Pancreas (tissue), 10 donors: ENCODE data around the gene CCDC40. TPM values are rescaled to one million over a fixed set of nuclear protein-coding genes. Genes with fewer than 3 reads are reported as not detected.

Experiments used
- ATAC-seq, 4 donors: fragments of 200-7000 bp; cut with Tn5 transposase; one replicate each; pipeline versions ENCODE4 v1.8.0 to v1.9.1; 2020; ENCODE audit warnings: mild to moderate bottlenecking in 4 of 4, moderate library complexity in 4 of 4
- DNase-seq, 6 donors: peaks; one replicate each; pipeline ENCODE4 v3.0.0-alpha.2; 2020
- FAIRE-seq: peaks from 2 replicates; lab custom pipeline; 2012; peaks lifted over from hg19 to GRCh38; lab: Jason Lieb, UNC
- H3K27ac ChIP-seq, 4 donors: fragments of 200-600 bp; sonication (generic); 1 replicate in 3 of 4; 2 replicates in 1 of 4; pipeline versions ENCODE4 v1.5.0 to v1.8.0; 2020
- H3K27me3 ChIP-seq, 4 donors: fragments of 200-600 bp; one replicate each; pipeline ENCODE4 v1.8.0; 2021
- H3K36me3 ChIP-seq, 3 donors: fragments of 200-600 bp; sonication (generic) in 1 of 3; one replicate each; pipeline versions ENCODE4 v1.5.0 to v1.8.0; 2020 to 2021
- H3K4me1 ChIP-seq, 3 donors: fragments of 200-600 bp; one replicate each; pipeline ENCODE4 v1.8.0; 2021
- H3K4me3 ChIP-seq, 4 donors: fragments of 200-600 bp; sonication (generic) in 2 of 4; one replicate each; pipeline versions ENCODE4 v1.5.0 to v1.8.0; 2020 to 2021
- H3K9me3 ChIP-seq, 4 donors: fragments of 200-600 bp; one replicate each; pipeline ENCODE4 v1.8.0; 2021
- WGBS, 2 donors: extraction: QIAGEN DNeasy Blood & Tissue Kit; methylation state at CpG; one replicate each; pipeline ENCODE4 v1.1.7; 2013; 5-methylcytosine and 5-hydroxymethylcytosine counted together
- intact Hi-C, 3 donors: fragments of 100-400 bp; cut with DNase I; formaldehyde crosslinking; loops; one replicate each; pipeline versions ENCODE4 v1.11.1 to v1.14.2; 2022
- polyA plus RNA-seq, 2 donors: library from polyadenylated mRNA; stranded (reverse); fragments of 200-250 nt; gene quantifications; one replicate each; pipeline ENCODE4 v1.2.3, GENCODE V29; 2013
- total RNA-seq, 6 donors: library from RNA; stranded (reverse); fragmentation: NEBNext Ultra II Directional in 4 of 6; extraction: Animal tissue kit (Norgen Biotek cat#: 25700) in 4 of 6; gene quantifications; one replicate each; pipeline versions ENCODE4 v1.2.1 to v1.2.4, GENCODE V29; 2021 to 2023
- TF ChIP-seq, protein P1 (sequence below), 4 donors: fragments of 200-600 bp; sonication (generic) in 3 of 4; IDR thresholded peaks; one replicate each; pipeline versions ENCODE4 v1.5.0 to v1.8.0; 2021; ENCODE audit warnings: antibody characterized with exemption in 4 of 4
- donor health status: healthy with polysubstance abuse.
- donor health status: DM: no; HTN: no; CAD: no; lungs with moderate emphysema.
- donor health status: DM: no; HTN: no; CAD: no.
- donor health status: control.
- donor health status: control.
- donor health status: Bipolar disorder and iron deficiency.
- donor health status: DM: yes; HTN: yes; CAD: no.
- donor health status: DM: no; HTN: no; CAD: no.
- donor health status: DM: no; HTN: no; CAD: no.
- donor health status: DM: yes; HTN: yes; CAD: no.

Gene CCDC40
- total and polyA plus RNA-seq, 8 donors: 1.9 to 12.3 (median 3.4) TPM

DNA sequence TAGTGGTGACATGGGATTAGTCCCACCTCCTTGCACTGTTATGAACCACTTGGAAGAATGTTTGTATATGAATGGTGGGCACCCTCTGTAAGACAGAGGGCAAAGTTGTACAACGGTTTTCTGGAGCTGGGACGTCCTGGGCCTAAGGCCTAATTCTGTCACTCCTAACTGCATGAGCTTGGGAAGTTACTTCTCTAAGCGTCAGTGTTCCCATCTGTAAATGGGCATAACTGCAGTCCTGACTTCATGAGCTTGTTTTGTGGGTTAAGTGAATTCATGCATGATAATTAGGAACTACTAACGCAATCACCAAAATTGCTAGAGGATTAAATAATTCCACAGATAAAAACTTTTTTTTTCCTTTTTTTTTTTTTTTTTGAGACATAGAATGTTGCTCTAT lies 2.6 kb upstream of the CCDC40 start:
- no peak for DNase-seq
- Histone ChIP-seq H3K9me3 (no peaks in the 10 kb centered on the region), H3K4me1 (peaks cover 18 to 27% (median 25%) of the 10 kb centered on the region in 3 donors), H3K4me3 (no peak overlapping the region), H3K36me3 (no peaks in the 10 kb centered on the region), H3K27me3 (no peaks in the 10 kb centered on the region), H3K27ac (no peak overlapping the region)
- WGBS, 2 donors: 88 to 89% methylated on average over 4 of the region's 4 CpGs
- ATAC-seq: no peak
- intact Hi-C loops: no loop called here
- no peak for FAIRE-seq
- TF ChIP-seq, protein P1, sequence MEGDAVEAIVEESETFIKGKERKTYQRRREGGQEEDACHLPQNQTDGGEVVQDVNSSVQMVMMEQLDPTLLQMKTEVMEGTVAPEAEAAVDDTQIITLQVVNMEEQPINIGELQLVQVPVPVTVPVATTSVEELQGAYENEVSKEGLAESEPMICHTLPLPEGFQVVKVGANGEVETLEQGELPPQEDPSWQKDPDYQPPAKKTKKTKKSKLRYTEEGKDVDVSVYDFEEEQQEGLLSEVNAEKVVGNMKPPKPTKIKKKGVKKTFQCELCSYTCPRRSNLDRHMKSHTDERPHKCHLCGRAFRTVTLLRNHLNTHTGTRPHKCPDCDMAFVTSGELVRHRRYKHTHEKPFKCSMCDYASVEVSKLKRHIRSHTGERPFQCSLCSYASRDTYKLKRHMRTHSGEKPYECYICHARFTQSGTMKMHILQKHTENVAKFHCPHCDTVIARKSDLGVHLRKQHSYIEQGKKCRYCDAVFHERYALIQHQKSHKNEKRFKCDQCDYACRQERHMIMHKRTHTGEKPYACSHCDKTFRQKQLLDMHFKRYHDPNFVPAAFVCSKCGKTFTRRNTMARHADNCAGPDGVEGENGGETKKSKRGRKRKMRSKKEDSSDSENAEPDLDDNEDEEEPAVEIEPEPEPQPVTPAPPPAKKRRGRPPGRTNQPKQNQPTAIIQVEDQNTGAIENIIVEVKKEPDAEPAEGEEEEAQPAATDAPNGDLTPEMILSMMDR (IDR thresholded peaks at IDR 0.05): no peak

DNA sequence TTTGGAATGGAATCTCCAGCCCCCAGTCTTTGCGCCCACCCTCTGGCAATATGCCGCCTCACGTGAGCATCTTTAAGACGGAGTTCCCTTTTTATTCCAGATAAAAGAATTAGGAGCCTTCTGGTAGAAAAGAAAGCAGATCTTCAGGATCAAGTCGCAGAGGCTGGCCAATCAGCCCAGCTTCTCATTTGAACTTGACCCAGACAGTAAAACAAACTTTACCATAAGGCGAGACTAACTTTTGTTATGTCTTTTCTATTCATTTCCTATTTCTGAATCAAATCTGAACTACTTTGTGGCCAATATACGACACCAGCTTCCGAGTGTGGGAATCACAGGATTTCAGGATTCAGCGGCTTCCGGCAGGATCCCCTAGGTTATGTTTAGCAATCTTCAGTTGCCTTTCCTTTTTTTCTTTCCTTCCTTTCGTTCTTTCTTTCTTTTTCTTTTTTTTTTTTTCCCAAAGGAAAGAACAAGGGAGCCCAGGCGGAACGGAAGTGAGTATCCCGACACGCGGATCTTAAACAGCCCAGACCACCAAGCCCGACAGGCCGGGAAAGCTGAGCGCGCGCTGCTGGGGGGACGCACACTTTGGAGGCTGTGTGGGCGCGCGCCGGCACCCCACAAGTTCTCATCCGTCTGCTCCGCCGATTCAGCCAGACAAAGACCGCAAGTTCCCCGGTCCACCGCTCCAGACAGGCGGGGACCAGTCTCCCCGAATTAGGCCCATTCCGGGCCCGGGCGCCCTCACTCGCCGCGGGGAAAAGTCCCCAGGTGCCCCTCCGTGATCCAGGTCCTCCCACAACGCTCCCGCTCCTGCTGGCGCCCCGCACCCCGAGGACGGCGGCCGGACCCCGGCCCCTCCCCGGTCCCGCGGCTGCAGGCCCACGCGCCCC lies 1.4 kb upstream of the CCDC40 start:
- peak overlapping the region; percentile 67 to 89 (median 74) for H3K4me3 ChIP-seq
- H3K9me3 ChIP-seq: no peaks in the 10 kb centered on the region
- H3K36me3 ChIP-seq: no peaks in the 10 kb centered on the region
- no peak for FAIRE-seq
- ATAC-seq: no peak
- peaks cover 6 to 16% (median 15%) of the 10 kb centered on the region in 3 donors for H3K4me1 ChIP-seq
- intact Hi-C loops: no loop called here
- WGBS, 2 donors: 1% methylated on average over 40 to 55 of the region's 55 CpGs
- no peaks in the 10 kb centered on the region for H3K27me3 ChIP-seq
- H3K27ac ChIP-seq: peak overlapping the region; percentile 58 to 77 (median 68)
- TF ChIP-seq, protein P1 (IDR thresholded peaks at IDR 0.05): no peak
- peak in 4 of 6 donors; percentile 37 to 84 (median 58) for DNase-seq

DNA sequence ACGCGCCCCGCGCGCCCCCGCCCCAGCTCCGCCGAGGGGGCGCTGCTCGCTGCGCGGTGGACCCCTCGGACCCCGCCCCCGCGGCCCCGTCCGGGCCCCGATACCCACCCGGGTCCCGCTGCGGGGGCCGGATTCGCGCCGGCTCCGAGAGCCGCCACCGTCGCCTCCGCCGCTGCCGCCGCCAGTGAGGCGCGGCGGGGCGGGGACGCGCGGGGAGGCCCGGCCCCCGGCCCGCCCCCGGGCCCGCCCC lies 830 bp upstream of the CCDC40 start, which contains the start of gene TBC1D16:
TBC1D16 (minus strand) TSS at position 186 of the 250 bp plus-strand sequence. CDS start 22,325 bp downstream, outside the sequence.
- ATAC-seq: no peak
- no peaks in the 10 kb centered on the region for H3K9me3 ChIP-seq

DNA sequence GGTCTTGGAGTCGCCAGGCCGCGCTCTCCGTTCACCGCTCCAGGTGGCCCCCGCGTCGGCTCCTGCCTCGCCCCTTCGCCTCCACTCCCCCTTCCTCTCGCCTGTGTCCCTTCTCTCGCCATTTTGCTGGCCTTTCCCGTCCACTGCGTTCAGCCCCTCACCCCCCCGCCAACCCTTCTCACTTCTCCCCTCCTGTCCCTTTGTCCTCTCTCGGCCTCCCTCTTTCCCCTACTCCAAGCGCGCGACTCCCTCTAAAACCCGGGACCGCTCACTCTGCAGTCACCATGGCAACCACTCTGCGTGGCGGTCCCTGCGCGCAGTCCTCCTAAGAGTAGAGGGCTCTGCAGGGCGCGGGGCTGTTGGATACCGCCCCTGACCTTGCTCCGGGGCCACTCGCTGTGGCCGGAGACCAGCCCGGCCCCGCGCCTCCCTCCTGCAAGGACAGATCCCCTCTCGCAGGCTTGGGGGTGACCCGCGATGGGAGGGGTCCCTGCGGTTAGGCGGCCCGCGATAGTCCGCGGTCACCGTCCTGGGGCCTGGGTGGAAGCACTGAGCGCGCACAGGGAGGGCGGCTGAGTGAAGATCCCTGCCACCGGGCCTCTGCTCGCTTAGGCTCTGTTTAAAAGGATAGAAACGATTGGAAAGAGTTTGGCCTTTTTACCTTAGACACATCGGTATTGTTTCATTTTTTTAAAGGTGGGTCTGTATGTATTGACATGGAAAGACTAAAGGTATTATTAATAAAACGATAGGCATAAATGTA lies 454 bp downstream of the CCDC40 start:
- WGBS, 2 donors: 1% methylated on average over 42 to 52 of the region's 52 CpGs
- Histone ChIP-seq H3K4me3 (peak overlapping the region; percentile 29 to 89 (median 79)), H3K27ac (peak overlapping the region; percentile 84 to 90 (median 86)), H3K27me3 (no peaks in the 10 kb centered on the region), H3K9me3 (no peaks in the 10 kb centered on the region), H3K4me1 (peaks cover 0 to 4% (median 0%) of the 10 kb centered on the region in 3 donors), H3K36me3 (no peaks in the 10 kb centered on the region)
- FAIRE-seq (no peak), DNase-seq (peak in 2 of 6 donors; percentile 68 to 78), ATAC-seq (peak; percentile 15 to 35 (median 21))
- intact Hi-C loops: no loop called here
- TF ChIP-seq, protein P1 (IDR thresholded peaks at IDR 0.05): no peak

More for the DNA sequence above, 830 bp upstream of the CCDC40 start, which contains the start of gene TBC1D16:
- peak within 1 kb of the TSS; percentile 84 to 90 (median 86) for H3K27ac ChIP-seq
- H3K4me1 ChIP-seq: peaks cover under 1 to 10% (median 9%) of the 10 kb centered on the region in 3 donors
- TF ChIP-seq, protein P1 (IDR thresholded peaks at IDR 0.05): no peak
- peak within 1 kb of the TSS; percentile 67 to 89 (median 79) for H3K4me3 ChIP-seq
- WGBS, 2 donors: 0 to 1% methylated on average over 8 to 46 of the region's 46 CpGs
- no peaks in the 10 kb centered on the region for H3K27me3 ChIP-seq
- no peaks in the 10 kb centered on the region for H3K36me3 ChIP-seq
- FAIRE-seq: no peak
- intact Hi-C loops: no loop called here
- no peak for DNase-seq
